HG02870 (cell line): Measurements from ENCODE around the gene SPRY2.
"Not testable (repeated sequence)": the region's sequence is repeated elsewhere in the genome, so short reads cannot be mapped to it uniquely, and the experiment has no call there.

ENCODE experiments used
- ATAC-seq: cut with Tn5 transposase; IDR thresholded peaks from one replicate; pipeline ENCODE4 v1.9.1; 2021; ENCODE audit warnings: mild to moderate bottlenecking, moderate library complexity; ENCODE audit not compliant: unreplicated experiment

SPRY2 gene

GRCh38 chr13:80355496-80356094 lies 14.7 kb upstream of the SPRY2 start:
- ATAC-seq = not testable (repeated sequence)

- no peak for ATAC-seq
Measured at GRCh38 chr13:80348750-80349149, 7.8 kb upstream of the SPRY2 start.

GRCh38 chr13:80348314-80348713 lies 7.4 kb upstream of the SPRY2 start:
- ATAC-seq = no peak

- no peak for ATAC-seq
Measured at GRCh38 chr13:80345771-80346510, 5.0 kb upstream of the SPRY2 start.

- ATAC-seq = not testable (repeated sequence)
Measured at GRCh38 chr13:80344032-80344431, 3.1 kb upstream of the SPRY2 start.

GRCh38 chr13:80342471-80343371 lies 1.8 kb upstream of the SPRY2 start:
- peak; percentile 59 for ATAC-seq

GRCh38 chr13:80341756-80342370 lies 937 bp upstream of the SPRY2 start:
- ATAC-seq = no peak

GRCh38 chr13:80340651-80341100 lies 250 bp downstream of the SPRY2 start:
- ATAC-seq = peak; percentile 16

- no peak for ATAC-seq
Measured at GRCh38 chr13:80339912-80340650, 845 bp downstream of the SPRY2 start.

- no peak for ATAC-seq
Measured at GRCh38 chr13:80339563-80339911, 1.4 kb downstream of the SPRY2 start.

GRCh38 chr13:80338781-80339562 lies 2.0 kb downstream of the SPRY2 start:
- no peak for ATAC-seq

- ATAC-seq = no peak
Measured at GRCh38 chr13:80337288-80338081, 3.4 kb downstream of the SPRY2 start.

GRCh38 chr13:80336776-80337287 lies 4.1 kb downstream of the SPRY2 start:
- no peak for ATAC-seq

- no peak for ATAC-seq
Measured at GRCh38 chr13:80336370-80336769, 4.6 kb downstream of the SPRY2 start.

- no peak for ATAC-seq
Measured at GRCh38 chr13:80334597-80335260, 6.2 kb downstream of the SPRY2 start.

GRCh38 chr13:80331984-80332383 lies 8.9 kb downstream of the SPRY2 start:
- no peak for ATAC-seq

GRCh38 chr13:80329250-80329649 lies 11.7 kb downstream of the SPRY2 start:
- no peak for ATAC-seq

GRCh38 chr13:80319004-80319403 lies 21.9 kb downstream of the SPRY2 start:
- ATAC-seq = no peak
